Measurements from ENCODE around the gene ARHGAP11A. TPM values are rescaled to one million over a fixed set of nuclear protein-coding genes. Genes with fewer than 3 reads are reported as not detected.

ARHGAP11A gene
- total RNA-seq, 1 donor from 2014 or later = 1.4 TPM

DNA sequence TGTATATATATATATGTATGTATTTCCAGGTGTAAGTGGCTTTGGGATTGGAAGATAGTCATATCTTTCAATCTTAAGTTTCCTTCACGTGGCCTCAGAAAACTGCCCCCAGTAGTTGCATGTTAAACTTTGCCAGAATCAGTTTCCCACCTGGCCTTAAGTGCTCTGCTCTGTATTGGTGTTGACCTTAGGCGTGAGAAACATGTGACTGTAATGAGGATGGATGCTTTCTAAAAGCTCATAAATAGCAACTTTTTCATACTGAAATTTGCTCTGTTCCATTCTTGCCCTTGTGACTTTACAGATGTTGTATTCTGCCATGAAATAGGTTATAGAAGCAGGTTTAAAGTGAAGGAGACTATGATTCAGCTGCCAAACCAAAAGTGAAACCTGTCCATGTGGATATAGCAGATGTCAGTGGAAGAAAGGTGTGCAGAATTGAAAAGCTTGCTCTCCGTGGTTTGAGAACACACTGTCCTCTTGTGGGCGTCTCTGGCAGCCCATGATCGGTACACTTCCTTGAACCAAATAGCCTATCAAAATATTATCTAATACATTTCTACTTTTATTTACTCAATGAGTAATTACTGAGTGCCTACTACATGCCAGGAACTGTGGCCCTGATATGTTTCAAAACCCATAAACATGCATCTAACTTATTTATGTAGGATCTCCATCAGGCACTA is 42.0 kb downstream of the ARHGAP11A start:
- DNase-seq (ENCODE audit: low spot score) = no peak

DNA sequence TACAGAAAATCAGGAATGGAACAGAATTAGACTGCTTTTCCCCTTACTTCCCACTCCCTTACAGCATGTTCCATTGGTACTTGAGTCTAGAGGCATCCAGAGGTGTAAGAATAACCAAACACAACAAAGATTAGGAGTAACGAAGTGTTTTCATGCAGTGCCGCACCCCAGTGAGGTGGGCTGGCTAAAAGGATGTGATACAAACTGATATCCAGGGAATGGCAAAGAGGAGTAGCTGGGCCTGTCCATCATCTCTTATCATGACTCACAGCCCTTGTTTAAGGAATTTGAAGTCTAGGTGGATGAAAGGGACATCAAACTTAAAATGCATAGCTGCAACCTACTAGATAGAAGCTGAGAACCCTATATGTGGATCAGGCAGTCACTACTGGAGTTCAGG is 42.6 kb downstream of the ARHGAP11A start:
- DNase-seq (ENCODE audit: low spot score) = no peak

DNA sequence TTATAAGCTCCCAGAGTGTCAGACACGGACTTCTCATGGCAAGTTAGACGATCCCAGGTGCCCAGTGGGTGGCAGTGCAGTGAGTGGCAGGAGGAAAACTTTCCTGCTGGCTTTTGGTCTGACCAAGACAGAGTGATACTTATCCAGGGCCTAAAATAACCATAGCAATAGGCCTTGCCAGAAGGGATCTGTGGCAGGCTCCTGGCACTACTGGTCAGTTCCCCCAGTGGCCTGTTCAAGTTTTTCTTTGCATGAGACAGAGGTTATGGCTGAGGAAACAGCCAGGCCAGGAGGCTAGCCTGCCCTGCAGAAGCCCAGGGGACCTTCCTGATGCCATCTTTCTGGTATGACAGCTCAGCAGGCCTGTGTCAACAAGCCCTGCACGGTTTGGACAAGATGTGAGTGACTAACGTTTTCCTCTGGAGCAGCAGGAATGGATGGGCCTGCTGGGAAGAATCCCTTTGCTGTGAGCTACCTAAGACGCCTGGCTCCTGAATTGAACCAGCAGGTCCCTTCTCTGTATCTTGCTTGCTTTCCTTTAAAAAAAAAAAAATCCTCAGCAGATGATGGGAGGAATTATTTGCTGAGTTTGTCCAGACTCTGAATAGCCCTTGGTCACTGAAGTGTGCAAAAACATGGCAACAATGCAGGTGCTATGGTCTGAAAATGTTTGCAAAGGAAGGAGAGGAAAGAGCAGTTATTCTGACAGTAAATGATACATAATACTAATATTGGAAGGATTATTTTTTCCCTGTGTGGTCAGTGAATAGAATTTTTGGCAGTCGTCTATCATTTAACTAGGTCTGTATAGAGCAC is 44.2 kb downstream of the ARHGAP11A start:
- DNase-seq (ENCODE audit: low spot score) = no peak

DNA sequence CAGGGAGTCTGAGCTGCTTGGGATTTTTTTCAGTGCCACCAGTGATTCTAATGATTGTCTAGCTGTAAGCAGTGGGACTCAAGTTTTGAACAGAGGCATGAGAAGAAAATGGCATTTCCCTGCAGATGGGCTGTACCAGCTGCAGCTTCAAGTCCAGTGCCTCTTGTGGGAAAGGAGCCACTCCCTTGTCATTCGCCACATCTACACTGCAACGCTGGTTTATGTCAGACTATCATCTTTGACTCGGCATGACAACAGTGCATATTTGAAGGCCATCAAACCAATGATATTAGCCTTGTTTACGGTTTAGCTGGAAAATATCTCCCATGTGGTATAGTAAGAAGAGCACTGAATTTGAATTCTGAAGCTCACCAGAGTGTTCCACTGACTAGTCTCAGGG is 48.4 kb downstream of the ARHGAP11A start:
- DNase-seq (ENCODE audit: low spot score) = no peak

DNA sequence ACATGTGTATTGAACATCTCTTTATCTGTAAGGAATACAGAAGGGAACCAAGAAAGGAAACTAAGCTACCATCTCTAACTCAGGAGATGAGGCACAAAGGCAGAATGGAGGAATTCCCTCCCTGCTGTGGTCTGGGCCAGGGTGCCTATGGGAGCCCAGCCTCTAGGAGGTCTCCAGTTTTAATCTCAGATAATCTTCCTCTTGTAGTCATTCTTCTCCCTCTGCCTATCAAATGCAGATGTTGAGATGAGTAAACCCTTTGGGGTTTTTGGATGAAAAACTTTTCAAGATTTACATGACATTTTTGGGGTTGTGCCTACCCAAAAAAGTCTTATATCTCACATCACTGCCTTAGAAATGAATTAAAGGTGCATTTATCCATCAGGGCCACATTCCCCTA is 49.5 kb downstream of the ARHGAP11A start:
- no peak for DNase-seq (ENCODE audit: low spot score)

DNA sequence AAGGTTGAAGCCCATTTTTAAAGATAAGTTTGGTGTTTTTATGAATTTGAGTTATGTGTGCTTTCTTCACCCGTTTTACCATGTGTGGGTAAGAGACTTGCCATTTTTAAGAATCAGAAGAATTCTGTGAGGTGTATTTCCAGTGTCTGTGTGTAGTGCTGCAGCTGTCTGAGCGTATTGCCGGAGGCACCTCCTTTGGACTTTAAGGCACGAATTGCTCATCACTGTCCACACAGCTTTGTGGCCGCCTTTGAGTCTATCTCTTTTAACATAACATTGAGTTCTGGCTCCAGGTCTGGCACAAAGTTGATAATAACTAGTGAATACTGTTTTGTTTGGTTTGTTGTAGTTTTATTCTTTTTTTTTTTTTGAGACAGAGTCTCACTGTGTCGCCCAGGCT is 52.0 kb downstream of the ARHGAP11A start:
- no peak for DNase-seq (ENCODE audit: low spot score)

DNA sequence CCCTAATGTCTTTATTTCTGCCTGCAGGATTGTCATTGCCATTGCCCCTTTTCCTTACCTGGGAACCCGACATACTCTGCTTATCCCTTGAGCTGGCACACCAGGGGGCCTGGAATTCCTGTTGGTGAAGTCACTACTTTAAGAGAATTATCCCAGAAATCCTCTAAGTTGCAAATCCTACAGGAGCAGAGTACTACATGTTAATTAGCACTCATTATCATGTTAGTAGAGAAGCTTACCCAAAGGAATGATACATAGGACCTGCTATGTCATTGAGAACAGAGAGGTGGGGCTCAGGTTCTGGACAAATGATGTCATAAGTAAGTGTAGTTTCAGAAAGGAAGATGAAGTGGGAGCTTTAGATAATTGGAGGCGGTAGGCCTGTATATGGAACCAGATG is 53.6 kb downstream of the ARHGAP11A start:
- no peak for DNase-seq (ENCODE audit: low spot score)

DNA sequence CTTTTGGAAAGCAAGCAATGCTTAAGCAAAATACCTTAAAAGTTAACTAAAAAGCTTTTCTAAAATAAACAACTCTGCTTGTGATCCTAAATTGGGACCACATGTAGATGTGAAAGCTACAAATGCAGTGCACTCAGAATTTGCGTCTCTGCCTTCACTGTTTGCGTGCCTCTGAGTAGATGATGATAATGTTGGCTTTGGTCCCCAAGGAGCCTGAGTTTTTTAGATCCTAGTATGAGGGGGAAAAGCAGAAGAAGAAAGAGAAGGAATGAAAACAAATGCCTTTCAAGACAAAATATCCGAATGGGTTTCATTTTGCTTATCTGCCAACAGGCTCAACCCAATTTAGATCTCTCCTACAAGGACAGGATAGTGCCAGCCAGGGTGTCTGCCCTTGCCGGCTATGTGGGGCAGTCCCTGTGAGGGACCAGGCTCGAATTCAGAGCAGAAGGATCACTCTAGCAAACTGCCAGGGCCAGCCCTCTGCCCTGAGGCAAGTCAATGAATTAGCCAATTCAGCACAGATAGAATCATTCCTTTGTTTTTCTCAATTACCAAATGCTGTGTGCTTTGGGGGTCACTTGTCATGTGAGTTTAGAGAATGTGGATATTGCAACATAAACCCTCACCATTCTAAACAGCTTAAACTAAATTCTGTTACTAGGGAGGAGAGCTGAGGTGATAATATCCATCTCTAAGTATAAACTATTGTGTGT is 54.8 kb downstream of the ARHGAP11A start:
- no peak for DNase-seq (ENCODE audit: low spot score)

DNA sequence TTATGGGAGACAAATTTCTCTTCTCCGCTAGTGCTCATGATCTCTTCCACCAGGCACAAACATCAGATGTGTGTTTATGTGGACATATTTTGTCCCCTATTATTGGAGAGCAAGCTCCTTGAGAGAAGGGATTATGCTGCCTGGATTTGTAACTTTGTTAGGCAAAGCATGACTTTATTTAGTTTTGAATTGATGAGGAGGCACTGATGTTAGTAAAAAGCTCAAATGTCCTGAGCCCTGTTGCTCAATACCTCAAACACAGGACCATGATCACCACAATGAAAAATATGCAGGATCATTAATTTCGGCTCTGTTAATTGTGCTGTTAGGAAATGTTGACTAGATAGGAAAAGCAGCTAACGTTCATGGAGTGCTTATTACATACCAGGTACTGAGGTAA is 55.3 kb downstream of the ARHGAP11A start:
- no peak for DNase-seq (ENCODE audit: low spot score)

DNA sequence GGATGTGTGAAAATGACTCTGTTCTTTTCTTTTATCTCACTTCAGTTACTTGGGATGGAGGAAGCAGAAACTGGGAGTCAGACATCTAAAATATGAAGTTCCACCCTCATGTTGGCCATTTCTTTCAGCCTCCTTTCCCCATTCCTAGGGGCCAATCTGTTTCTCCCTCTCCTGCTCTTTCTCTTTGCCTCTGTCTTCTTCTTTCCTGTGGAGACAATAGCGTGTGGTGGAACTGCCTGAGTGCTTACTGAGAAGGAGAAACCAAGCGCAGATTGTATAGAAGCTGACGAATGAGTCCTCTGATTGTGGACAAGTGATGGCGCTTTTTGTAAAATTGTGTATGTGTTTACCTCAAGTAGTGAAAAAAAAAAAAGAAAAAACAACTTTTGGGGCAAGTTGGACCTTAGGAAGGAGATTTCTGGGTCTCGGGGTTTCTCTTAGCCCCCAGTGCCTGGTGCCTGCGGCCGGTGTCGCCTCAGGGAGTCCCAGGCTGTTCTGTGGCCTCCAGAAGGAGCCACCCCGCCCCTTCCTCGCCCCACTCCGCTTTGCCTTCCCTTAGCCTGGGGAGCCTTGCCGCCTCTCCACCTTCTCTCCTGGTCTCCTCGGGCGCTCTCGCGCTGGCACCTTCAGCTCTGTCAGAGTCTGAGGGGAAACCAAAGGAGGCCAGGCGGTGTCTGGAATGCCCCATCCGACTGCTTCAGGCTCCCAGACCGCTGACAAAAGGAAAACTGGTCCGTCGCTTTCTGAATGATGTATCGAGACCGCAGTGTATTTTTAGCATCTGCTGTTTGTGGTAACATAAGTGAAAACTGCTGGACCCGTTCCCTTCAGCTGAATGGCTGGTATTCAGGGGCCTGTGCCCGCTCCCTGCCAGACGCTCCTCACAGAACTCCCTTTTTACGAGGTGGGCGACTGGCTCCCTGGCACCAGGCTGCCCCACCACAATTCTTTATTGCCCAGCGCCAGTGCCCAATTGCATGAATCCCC is 56.3 kb downstream of the ARHGAP11A start:
- no peak for DNase-seq (ENCODE audit: low spot score)

DNA sequence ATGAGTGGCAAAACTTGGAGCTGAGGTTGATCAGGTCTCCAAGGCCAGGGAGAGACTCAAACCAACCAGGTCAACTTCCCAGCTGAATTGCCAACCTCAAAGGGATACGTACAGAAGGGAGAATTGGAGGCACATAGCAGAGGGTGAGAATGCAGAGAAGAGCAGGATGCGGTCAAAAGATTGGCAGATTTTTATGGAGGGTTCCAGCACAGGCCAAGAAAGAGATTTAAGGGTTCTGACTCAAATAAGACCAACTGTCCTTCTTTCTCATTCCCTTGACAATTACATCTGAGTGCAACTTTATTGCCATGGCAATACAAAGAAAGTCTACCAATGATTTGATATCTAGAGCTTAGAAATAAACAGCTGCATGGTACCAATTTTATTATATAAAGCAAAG is 59.4 kb downstream of the ARHGAP11A start:
- DNase-seq (ENCODE audit: low spot score) = no peak

DNA sequence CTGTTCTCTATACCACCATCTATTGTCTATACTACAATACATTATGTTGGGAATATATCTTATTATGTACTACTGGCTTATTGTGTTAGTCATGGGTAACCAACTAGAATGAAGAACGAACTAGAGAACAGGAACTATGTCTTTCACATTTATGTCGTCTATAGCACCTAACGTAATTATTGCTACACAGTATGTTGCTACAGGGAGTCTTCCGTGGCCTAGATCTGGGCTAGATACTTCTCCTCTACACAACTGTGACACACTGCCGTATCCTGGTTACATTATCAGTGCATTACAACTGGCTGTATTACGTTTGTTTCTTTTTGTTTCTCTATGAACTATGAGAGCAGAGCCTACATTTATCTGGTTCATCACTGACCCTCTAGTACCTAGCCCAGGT is 60.2 kb downstream of the ARHGAP11A start:
- DNase-seq (ENCODE audit: low spot score) = no peak

DNA sequence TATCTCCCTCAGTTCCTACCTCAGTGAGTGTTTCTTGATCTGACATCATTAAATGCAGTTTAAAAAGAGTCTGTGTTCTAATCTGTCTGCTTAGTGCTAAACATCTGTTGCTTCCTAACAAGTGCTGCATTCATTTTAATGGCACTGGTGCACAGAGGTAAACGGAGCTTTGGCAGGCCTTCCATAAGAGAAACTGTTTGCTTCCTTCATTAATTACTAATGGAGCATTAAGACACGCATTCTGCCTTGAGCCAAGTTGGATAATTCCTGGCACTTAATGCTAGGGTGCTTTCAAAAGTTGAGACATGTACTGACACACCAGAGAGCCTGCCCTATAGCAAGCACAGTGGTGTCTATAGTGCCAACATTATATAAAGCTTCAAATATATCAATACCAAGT is 60.9 kb downstream of the ARHGAP11A start:
- no peak for DNase-seq (ENCODE audit: low spot score)

DNA sequence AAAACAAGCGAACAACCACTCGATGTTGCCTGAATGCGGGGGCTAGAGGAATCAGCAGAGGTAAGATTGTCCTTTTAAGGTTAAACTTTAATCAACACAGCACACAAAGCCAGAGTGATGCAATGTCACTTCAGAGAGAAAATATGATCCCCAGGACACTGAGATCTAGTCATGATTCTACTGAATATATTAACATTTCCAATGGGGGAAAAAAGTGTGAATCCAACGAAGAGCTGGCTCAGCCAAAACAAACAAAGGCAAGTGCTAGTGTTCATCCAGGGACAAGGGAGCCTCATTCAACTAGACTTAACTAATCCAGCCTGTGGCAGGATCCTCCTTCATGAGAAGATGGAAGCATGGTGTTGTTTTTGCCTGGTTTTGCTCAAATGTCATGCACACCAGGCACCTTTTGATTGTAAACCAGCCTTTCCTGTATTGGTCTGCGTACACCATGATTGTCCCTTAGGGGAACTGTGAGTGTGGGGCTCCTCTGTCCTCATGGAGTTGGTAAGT is 62.0 kb downstream of the ARHGAP11A start:
- no peak for DNase-seq (ENCODE audit: low spot score)

DNA sequence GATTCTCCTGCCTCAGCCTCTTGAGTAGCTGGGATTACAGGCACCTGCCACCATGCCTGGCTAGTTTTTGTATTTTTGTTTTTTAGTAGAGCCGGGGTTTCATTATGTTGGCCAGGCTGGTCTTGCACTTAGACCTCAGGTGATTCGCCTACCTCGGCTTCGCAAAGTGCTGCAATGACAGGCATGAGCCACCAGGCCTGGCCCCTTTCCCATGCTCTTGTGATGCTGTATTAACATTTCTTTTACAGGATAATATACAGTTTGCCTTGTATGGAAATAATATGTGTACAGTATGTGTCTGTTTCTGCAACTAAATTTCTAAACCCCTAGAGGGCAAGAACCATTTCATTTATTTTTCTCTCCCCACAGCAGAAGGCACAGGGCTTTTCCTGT is 64.0 kb downstream of the ARHGAP11A start:
- DNase-seq (ENCODE audit: low spot score) = no peak

DNA sequence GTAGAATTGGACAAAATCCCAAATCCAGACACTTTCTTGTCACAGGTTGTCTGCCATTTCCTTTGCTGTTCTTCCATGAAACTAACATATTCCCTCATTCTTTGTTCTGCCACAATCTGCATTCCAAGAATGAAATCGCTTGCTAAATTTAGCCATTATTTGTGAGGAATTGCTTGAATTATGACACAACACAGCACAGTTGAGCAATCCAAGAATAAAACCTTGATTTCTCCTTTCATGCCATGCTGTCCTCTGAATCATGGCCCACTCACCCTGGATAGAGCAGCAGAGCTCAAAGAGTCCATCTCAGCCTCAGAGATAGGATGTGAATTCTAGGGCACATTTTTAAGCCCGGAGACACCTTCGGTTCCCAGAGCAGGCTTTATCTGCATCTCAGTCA is 67.3 kb downstream of the ARHGAP11A start:
- DNase-seq (ENCODE audit: low spot score) = no peak

DNA sequence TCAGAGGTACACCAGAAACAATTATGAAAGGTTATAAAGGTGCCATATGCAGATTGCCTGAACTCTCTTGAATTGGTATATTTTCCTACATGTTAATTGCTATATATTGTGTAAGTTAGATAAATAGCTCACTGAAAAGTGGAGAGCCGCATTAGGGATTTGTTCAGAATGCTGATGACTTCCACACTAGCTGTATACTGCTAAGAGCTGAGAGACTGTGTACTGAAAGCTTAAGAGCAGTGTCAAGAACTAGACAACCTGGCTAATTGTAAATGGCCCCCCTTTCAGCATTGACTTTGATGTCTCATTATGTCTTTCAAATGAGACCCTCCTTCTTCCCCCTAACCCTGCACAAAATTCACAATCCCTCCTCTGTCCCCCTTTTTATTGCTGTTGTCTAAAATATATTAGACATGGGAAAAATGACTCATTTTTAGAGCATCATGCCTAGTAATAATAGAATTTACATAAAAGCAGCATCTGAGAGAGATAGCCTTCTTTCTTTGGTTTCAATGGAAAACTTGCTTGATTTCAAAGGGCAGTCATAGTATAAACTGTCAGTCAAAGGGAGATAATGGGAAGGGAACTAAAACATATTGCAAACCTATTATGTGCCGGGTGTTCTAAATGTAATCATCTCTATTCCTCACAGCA is 67.8 kb downstream of the ARHGAP11A start:
- DNase-seq (ENCODE audit: low spot score) = no peak

DNA sequence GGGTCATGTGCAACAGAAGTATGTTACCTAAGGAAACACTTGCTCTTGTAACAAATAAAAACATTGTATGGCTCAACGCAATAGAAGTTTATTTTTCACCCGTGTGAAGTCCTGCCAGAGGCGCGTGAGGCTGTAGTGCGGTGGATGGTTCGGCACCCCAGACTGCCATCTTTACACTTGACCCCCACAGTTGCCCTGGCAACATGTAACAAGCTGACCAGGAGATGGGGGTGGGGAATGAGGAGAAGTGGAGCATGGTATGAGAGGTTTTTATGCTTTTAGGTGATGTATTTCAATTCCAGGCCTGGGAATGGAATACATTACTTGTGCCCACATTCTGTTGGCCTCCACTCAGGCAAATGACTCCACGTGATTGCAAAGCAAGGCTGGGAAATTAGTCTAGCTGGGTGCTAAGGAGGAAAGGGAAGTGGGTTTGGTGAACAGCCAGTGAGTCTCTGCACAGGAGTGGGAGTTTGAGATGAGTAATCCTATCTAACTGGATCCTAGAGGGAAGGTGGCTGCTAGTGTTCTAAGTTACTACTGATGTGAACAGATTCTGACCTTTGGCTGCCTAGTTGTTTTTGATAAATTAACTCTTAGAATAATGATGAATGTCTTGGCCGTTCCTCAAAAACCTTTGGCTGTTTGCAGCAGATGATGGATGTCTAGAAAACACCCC is 68.7 kb downstream of the ARHGAP11A start:
- DNase-seq (ENCODE audit: low spot score) = no peak

DNA sequence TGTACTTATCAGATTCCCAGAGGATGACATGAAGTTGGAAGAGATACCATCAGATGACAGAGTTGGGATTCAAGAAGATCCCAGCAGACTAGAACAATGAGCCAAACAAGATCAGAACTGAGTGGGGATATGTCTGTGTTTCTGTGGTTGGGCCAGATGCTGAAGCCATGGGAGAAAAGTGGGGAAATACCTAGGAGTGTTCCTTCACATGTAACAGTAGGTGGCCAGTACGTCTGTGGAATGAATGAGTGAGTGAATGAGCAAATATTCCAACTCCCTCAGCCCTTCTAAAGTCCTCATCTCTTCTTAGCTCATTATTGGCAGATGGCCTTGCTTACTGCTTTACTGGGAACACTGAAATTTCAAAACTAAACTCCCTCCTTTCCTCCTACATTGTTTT is 70.3 kb downstream of the ARHGAP11A start:
- DNase-seq (ENCODE audit: low spot score) = no peak

DNA sequence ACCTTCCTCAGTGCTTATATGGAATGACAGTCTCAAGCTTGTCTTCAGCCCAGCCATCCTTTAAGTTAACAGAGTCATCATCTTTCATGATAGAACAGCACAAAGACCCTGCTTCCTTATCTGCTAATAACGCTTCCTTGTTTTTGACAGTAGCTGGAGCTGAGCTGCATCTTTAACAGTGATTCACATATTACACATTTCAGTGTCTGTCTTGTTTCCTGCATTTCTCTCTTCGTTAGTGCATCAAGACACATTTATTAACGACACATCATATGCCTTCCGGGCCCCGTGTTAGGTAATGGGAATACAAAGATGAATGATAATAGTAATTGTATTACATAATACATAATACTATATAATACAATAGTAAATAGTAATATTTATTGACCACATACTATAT is 72.3 kb downstream of the ARHGAP11A start:
- no peak for DNase-seq (ENCODE audit: low spot score)

Measured in ureter (tissue), 1 donor.